GM10266 (cell line): ENCODE measurements around the gene MMP14.

ENCODE experiments used
- DNase-seq: peaks from one replicate; pipeline ENCODE4 v3.0.0; 2012; ENCODE audit errors: extremely low spot score
- CTCF ChIP-seq: IDR thresholded peaks from 2 replicates; pipeline ENCODE4 v1.5.1; 2012; ENCODE audit warnings: mild to moderate bottlenecking, low read depth; ENCODE audit not compliant: control insufficient read depth, insufficient read depth; ENCODE audit errors: missing control alignments

MMP14 gene

GRCh38 chr14:22892488-22892887 is 56.1 kb downstream of the MMP14 start:
- DNase-seq: no peak
- TF ChIP-seq CTCF: no peak

GRCh38 chr14:22893706-22894105 is 57.3 kb downstream of the MMP14 start:
- DNase-seq: no peak
- no peak for TF ChIP-seq CTCF

GRCh38 chr14:22895402-22895801 is 59.0 kb downstream of the MMP14 start:
- no peak for TF ChIP-seq CTCF
- no peak for DNase-seq

- DNase-seq: no peak
- no peak for TF ChIP-seq CTCF
Measured at GRCh38 chr14:22896356-22896755, 60.0 kb downstream of the MMP14 start.

- DNase-seq: no peak
- TF ChIP-seq CTCF: no peak
Measured at GRCh38 chr14:22896760-22897159, 60.4 kb downstream of the MMP14 start.

- DNase-seq: no peak
- no peak for TF ChIP-seq CTCF
Measured at GRCh38 chr14:22897357-22897756, 61.0 kb downstream of the MMP14 start.
